Stimulated activated CD4-positive, alpha-beta T cell treated with anti-CD3 and anti-CD28 coated beads, Interleukin-2, amount 100 ng/mL, for 24 hours (primary cell): ENCODE results near the gene PPP1R17.

Experiments used
- DNase-seq, 2 donors: peaks; one replicate each; pipeline ENCODE4 v3.0.0-alpha.2; 2020

PPP1R17 gene

GRCh38 chr7:31705377-31705776 is 18.4 kb downstream of the PPP1R17 start:
- no peak for DNase-seq

GRCh38 chr7:31707089-31707488 is 20.1 kb downstream of the PPP1R17 start:
- DNase-seq, result no peak

GRCh38 chr7:31710171-31710570 is 23.2 kb downstream of the PPP1R17 start:
- no peak for DNase-seq

- no peak for DNase-seq
Observed at GRCh38 chr7:31716355-31716754, 29.3 kb downstream of the PPP1R17 start.

GRCh38 chr7:31720366-31720765 is 33.4 kb downstream of the PPP1R17 start:
- no peak for DNase-seq

GRCh38 chr7:31724696-31725095 is 37.7 kb downstream of the PPP1R17 start:
- DNase-seq, result no peak

- no peak for DNase-seq
Observed at GRCh38 chr7:31729195-31729804, 42.3 kb downstream of the PPP1R17 start.

- DNase-seq, result no peak
Observed at GRCh38 chr7:31734456-31734855, 47.4 kb downstream of the PPP1R17 start.

- peak in 1 of 2 donors; percentile 24 for DNase-seq
Observed at GRCh38 chr7:31735991-31736982, 49.3 kb downstream of the PPP1R17 start.

GRCh38 chr7:31741852-31742251 is 54.8 kb downstream of the PPP1R17 start:
- no peak for DNase-seq

GRCh38 chr7:31744294-31744874 is 57.4 kb downstream of the PPP1R17 start:
- peak; percentile 21 to 56 for DNase-seq

- DNase-seq, result no peak
Observed at GRCh38 chr7:31747553-31747952, 60.5 kb downstream of the PPP1R17 start.

GRCh38 chr7:31748084-31748483 is 61.1 kb downstream of the PPP1R17 start:
- no peak for DNase-seq

GRCh38 chr7:31751726-31752125 is 64.7 kb downstream of the PPP1R17 start:
- DNase-seq, result no peak
